ENCODE measurements around the gene SLC22A23. TPM values are rescaled to one million over a fixed set of nuclear protein-coding genes. Genes with fewer than 3 reads are reported as not detected.

SLC22A23 gene
- total RNA-seq, 1 donor from 2014 or later = 5.7 TPM

DNA sequence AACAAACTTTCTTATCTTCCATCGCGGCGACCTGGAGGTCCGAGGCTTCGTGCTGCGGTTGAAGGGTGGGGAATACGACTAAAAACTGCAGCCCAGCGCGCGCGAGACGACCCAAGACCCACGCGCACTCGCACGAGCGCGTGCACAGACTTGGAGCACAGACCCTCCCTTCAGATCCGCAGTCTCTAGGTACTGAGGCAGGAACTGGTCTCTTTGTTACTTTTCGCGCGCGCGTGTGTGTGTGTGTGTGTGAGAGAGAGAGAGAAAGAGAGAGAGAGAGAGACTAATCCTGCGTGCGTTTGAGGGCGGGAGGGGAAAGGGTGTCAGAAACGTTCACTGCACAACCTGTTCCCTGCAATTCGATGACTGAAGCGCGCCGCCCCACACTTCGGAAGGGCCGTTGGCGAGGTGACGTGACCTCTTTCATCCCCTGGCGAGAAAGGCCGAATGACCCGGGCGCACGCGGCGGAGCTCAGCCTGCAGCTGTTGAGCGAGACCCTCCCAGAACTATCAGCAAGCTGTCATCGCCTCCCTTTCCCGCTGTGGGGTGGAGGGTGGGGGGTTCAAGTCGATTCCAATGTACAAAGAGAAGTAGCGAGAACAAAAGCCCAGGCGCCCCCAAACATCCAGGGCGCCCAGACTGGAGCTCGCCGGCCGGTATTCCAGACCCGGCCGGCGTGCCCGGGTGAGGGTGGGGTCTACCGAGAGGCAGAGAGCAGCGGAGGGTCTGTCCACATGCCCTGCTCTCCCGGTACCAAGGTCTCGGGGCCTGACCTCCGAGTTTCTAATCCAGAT, 227.9 kb downstream of the SLC22A23 start:
- Mint-ChIP-seq H3K27me3 (ENCODE audit: low read depth, unreplicated experiment) (peaks cover 8% of the 10 kb centered on the region), H3K4me3 (ENCODE audit: unreplicated experiment) (peak overlapping the region; percentile 86), H3K27ac (ENCODE audit: unreplicated experiment) (peak overlapping the region; percentile 94), H3K4me1 (ENCODE audit: low read depth, unreplicated experiment) (peaks cover 27% of the 10 kb centered on the region), H3K9me3 (ENCODE audit: unreplicated experiment) (peaks cover 3% of the 10 kb centered on the region), H3K36me3 (ENCODE audit: low read depth, unreplicated experiment) (peaks cover 10% of the 10 kb centered on the region)
- TF ChIP-seq CTCF (IDR thresholded peaks at IDR 0.05; ENCODE audit: insufficient read depth, low read depth, low read length) (no peak), EZH2 (IDR thresholded peaks at IDR 0.05; ENCODE audit: insufficient read depth, low read length) (no peak)
- peak overlapping the region; percentile 31 for H3K4me3 ChIP-seq (ENCODE audit: insufficient read depth, low read depth, low read length)
- H3K4me1 ChIP-seq (ENCODE audit: insufficient read depth, low read length) = peaks cover 35% of the 10 kb centered on the region
- peaks cover 11% of the 10 kb centered on the region for H4K20me1 ChIP-seq (ENCODE audit: insufficient read depth, low read length)
- H3K9ac ChIP-seq (ENCODE audit: low read length) = no peak overlapping the region
- FAIRE-seq (no peak), DNase-seq (ENCODE audit: low read depth) (no peak)
- peaks cover 10% of the 10 kb centered on the region for H3K79me2 ChIP-seq (ENCODE audit: insufficient read depth, low read length)
- no peak overlapping the region for H3K27ac ChIP-seq (ENCODE audit: low read depth, low read length)
- H3K4me2 ChIP-seq (ENCODE audit: low read length) = peak overlapping the region; percentile 82
- H3K9me3 ChIP-seq (ENCODE audit: insufficient read depth, low read depth, low read length) = no peaks in the 10 kb centered on the region
- H3K36me3 ChIP-seq (ENCODE audit: insufficient read depth, low read length) = no peaks in the 10 kb centered on the region
- peak overlapping the region; percentile 51 for H2AFZ ChIP-seq (ENCODE audit: low read depth, low read length)
- H3K27me3 ChIP-seq (ENCODE audit: insufficient read depth, low read length) = peaks cover 70% of the 10 kb centered on the region

DNA sequence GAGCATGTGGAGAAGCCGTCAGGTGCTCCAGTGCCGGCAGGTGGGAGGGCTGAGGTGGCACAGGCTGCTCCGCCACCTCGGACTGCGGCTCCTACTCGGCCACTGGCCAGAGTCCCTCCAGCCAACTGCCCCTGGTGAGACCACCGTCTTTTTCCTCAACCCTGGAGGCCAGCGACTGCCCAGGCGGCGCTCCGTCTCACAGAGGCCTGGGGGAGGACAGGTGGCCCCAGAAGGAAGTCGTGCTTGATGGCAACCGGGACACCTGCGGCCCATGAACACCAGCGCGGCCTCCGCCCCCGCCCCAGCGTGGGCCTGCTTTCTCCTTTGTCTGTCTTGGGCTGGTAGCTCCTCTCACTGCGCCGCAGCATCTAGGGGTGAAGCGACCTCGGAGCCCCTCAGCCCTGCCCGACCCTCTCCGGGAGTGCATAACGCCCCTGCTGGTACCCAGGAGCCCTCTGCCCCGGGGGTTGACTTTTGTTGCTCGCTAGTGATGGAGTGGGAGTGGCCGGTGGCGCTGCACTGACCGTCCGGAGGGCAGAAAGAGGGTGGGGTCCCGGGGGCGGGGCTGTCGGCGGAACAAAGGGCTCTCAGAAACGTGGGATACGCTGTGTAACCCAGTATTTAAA, 228.7 kb downstream of the SLC22A23 start:
- Histone ChIP-seq H3K9ac (ENCODE audit: low read length) (peak overlapping the region; percentile 19), H3K27ac (ENCODE audit: low read depth, low read length) (no peak overlapping the region)
- peaks cover 6% of the 10 kb centered on the region for H3K27me3 Mint-ChIP-seq (ENCODE audit: low read depth, unreplicated experiment)

More for the DNA sequence above, 228.7 kb downstream of the SLC22A23 start:
- Histone ChIP-seq H3K36me3 (ENCODE audit: insufficient read depth, low read length) (no peaks in the 10 kb centered on the region), H3K4me1 (ENCODE audit: insufficient read depth, low read length) (peaks cover 35% of the 10 kb centered on the region), H3K79me2 (ENCODE audit: insufficient read depth, low read length) (peaks cover 10% of the 10 kb centered on the region), H3K4me3 (ENCODE audit: insufficient read depth, low read depth, low read length) (peak overlapping the region; percentile 33), H3K27me3 (ENCODE audit: insufficient read depth, low read length) (peaks cover 64% of the 10 kb centered on the region), H3K9me3 (ENCODE audit: insufficient read depth, low read depth, low read length) (no peaks in the 10 kb centered on the region), H4K20me1 (ENCODE audit: insufficient read depth, low read length) (peaks cover 11% of the 10 kb centered on the region), H3K4me2 (ENCODE audit: low read length) (peak overlapping the region; percentile 84), H2AFZ (ENCODE audit: low read depth, low read length) (peak overlapping the region; percentile 50)
- Mint-ChIP-seq H3K36me3 (ENCODE audit: low read depth, unreplicated experiment) (peaks cover 13% of the 10 kb centered on the region), H3K27ac (ENCODE audit: unreplicated experiment) (no peak overlapping the region), H3K9me3 (ENCODE audit: unreplicated experiment) (peaks cover 3% of the 10 kb centered on the region), H3K4me3 (ENCODE audit: unreplicated experiment) (peak overlapping the region; percentile 90), H3K4me1 (ENCODE audit: low read depth, unreplicated experiment) (peaks cover 27% of the 10 kb centered on the region)
- FAIRE-seq (no peak), DNase-seq (ENCODE audit: low read depth) (no peak)
- no peak for TF ChIP-seq CTCF (IDR thresholded peaks at IDR 0.05; ENCODE audit: insufficient read depth, low read depth, low read length)
- TF ChIP-seq EZH2 (IDR thresholded peaks at IDR 0.05; ENCODE audit: insufficient read depth, low read length) = peak; percentile 23
